HG03280 (cell line): ENCODE measurements around the gene ATP6V1G2.
"Not testable (repeated sequence)": the region's sequence is repeated elsewhere in the genome, so short reads cannot be mapped to it uniquely, and the experiment has no call there.

Experiments
- ATAC-seq: cut with Tn5 transposase; IDR thresholded peaks from one replicate; pipeline ENCODE4 v1.9.1; 2021; ENCODE audit warnings: mild to moderate bottlenecking, moderate library complexity; ENCODE audit not compliant: unreplicated experiment

Gene ATP6V1G2

DNA sequence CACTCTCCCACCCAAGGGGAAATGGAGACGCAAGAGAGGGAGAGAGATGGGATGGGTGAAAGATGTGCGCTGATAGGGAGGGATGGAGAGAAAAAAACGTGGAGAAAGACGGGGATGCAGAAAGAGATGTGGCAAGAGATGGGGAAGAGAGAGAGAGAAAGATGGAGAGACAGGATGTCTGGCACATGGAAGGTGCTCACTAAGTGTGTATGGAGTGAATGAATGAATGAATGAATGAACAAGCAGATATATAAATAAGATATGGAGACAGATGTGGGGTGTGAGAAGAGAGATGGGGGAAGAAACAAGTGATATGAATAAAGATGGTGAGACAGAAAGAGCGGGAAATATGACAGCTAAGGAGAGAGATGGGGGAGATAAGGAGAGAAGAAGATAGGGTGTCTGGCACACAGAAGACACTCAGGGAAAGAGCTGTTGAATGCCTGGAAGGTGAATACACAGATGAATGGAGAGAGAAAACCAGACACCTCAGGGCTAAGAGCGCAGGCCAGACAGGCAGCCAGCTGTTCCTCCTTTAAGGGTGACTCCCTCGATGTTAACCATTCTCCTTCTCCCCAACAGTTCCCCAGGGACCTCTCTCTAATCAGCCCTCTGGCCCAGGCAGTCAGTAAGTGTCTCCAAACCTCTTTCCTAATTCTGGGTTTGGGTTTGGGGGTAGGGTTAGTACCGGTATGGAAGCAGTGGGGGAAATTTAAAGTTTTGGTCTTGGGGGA is 29.7 kb upstream of the ATP6V1G2 start:
- no peak for ATAC-seq

DNA sequence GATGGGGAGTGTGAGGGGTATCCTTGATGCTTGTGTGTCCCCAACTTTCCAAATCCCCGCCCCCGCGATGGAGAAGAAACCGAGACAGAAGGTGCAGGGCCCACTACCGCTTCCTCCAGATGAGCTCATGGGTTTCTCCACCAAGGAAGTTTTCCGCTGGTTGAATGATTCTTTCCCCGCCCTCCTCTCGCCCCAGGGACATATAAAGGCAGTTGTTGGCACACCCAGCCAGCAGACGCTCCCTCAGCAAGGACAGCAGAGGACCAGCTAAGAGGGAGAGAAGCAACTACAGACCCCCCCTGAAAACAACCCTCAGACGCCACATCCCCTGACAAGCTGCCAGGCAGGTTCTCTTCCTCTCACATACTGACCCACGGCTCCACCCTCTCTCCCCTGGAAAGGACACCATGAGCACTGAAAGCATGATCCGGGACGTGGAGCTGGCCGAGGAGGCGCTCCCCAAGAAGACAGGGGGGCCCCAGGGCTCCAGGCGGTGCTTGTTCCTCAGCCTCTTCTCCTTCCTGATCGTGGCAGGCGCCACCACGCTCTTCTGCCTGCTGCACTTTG is 29.0 kb upstream of the ATP6V1G2 start, which contains the start of gene TNF:
TNF (plus strand) TSS at position 231 of the 567 bp plus-strand sequence; CDS start at position 408, 177 bp downstream.
- ATAC-seq: no peak

DNA sequence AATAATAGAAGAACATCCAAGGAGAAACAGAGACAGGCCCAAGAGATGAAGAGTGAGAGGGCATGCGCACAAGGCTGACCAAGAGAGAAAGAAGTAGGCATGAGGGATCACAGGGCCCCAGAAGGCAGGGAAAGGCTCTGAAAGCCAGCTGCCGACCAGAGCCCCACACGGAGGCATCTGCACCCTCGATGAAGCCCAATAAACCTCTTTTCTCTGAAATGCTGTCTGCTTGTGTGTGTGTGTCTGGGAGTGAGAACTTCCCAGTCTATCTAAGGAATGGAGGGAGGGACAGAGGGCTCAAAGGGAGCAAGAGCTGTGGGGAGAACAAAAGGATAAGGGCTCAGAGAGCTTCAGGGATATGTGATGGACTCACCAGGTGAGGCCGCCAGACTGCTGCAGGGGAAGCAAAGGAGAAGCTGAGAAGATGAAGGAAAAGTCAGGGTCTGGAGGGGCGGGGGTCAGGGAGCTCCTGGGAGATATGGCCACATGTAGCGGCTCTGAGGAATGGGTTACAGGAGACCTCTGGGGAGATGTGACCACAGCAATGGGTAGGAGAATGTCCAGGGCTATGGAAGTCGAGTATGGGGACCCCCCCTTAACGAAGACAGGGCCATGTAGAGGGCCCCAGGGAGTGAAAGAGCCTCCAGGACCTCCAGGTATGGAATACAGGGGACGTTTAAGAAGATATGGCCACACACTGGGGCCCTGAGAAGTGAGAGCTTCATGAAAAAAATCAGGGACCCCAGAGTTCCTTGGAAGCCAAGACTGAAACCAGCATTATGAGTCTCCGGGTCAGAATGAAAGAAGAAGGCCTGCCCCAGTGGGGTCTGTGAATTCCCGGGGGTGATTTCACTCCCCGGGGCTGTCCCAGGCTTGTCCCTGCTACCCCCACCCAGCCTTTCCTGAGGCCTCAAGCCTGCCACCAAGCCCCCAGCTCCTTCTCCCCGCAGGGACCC is 28.0 kb upstream of the ATP6V1G2 start:
- ATAC-seq: no peak

DNA sequence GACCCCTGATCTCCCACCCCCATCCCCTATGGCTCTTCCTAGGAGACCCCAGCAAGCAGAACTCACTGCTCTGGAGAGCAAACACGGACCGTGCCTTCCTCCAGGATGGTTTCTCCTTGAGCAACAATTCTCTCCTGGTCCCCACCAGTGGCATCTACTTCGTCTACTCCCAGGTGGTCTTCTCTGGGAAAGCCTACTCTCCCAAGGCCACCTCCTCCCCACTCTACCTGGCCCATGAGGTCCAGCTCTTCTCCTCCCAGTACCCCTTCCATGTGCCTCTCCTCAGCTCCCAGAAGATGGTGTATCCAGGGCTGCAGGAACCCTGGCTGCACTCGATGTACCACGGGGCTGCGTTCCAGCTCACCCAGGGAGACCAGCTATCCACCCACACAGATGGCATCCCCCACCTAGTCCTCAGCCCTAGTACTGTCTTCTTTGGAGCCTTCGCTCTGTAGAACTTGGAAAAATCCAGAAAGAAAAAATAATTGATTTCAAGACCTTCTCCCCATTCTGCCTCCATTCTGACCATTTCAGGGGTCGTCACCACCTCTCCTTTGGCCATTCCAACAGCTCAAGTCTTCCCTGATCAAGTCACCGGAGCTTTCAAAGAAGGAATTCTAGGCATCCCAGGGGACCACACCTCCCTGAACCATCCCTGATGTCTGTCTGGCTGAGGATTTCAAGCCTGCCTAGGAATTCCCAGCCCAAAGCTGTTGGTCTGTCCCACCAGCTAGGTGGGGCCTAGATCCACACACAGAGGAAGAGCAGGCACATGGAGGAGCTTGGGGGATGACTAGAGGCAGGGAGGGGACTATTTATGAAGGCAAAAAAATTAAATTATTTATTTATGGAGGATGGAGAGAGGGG is 27.1 kb upstream of the ATP6V1G2 start:
- no peak for ATAC-seq

DNA sequence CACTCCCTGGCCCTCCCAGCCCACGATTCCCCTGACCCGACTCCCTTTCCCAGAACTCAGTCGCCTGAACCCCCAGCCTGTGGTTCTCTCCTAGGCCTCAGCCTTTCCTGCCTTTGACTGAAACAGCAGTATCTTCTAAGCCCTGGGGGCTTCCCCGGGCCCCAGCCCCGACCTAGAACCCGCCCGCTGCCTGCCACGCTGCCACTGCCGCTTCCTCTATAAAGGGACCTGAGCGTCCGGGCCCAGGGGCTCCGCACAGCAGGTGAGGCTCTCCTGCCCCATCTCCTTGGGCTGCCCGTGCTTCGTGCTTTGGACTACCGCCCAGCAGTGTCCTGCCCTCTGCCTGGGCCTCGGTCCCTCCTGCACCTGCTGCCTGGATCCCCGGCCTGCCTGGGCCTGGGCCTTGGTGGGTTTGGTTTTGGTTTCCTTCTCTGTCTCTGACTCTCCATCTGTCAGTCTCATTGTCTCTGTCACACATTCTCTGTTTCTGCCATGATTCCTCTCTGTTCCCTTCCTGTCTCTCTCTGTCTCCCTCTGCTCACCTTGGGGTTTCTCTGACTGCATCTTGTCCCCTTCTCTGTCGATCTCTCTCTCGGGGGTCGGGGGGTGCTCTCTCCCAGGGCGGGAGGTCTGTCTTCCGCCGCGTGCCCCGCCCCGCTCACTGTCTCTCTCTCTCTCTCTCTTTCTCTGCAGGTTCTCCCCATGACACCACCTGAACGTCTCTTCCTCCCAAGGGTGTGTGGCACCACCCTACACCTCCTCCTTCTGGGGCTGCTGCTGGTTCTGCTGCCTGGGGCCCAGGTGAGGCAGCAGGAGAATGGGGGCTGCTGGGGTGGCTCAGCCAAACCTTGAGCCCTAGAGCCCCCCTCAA is 25.9 kb upstream of the ATP6V1G2 start, which contains the start of gene LTA:
LTA (plus strand) TSS at position 249 of the 871 bp plus-strand sequence; CDS start at position 703, 454 bp downstream.
- peak; percentile 55 for ATAC-seq

DNA sequence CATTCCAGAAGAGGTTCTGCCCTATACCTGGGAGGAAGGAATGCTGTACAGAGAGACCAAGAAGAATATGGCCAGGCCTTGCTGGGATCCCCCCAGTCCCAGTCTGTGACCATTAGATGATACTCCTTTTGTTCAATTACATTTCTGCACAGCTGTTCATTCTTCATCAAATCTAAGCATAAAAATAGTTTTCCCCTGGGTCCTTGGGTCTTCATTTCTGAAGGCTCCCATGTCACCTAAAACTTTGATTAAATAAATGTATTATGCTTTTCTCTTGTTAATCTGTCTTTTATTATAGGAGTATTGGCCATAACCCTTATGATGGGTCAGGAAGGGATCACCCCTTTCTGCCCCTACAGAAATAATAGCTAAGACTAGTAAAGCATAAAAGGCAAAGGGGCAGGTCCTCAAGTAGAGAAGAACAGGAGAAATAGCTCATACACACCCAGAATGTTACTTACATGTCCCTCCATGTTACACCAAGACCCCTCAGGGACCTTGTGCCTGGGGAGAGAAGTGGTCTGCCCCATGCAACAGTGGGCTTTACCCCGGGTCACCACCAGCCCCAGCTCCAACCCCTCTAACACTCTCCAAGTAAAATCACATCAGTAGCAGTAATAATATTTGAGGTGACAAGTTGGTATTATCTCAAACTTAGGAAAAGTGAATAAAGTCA is 23.6 kb upstream of the ATP6V1G2 start:
- no peak for ATAC-seq

DNA sequence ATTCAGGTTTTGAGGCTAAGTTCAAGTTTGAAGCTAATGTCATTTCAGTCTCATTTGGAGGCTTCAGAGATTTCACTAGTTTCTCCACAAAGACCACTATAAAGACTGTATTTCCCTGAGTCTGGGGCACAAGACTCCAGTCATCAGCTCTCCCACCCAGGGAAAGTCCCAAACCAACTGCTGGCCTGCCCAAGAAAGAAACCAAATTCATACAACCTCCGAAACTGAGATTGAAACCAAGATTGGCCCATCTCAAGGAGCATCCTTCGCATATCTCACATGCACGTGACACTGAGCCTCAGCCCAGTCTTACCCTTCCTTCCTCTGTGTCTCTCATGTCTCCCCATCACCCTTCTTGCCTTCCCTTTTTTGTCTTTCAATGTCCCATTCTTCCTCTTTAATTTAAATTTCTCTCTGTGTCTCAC is 22.1 kb upstream of the ATP6V1G2 start:
- peak; percentile 71 for ATAC-seq

DNA sequence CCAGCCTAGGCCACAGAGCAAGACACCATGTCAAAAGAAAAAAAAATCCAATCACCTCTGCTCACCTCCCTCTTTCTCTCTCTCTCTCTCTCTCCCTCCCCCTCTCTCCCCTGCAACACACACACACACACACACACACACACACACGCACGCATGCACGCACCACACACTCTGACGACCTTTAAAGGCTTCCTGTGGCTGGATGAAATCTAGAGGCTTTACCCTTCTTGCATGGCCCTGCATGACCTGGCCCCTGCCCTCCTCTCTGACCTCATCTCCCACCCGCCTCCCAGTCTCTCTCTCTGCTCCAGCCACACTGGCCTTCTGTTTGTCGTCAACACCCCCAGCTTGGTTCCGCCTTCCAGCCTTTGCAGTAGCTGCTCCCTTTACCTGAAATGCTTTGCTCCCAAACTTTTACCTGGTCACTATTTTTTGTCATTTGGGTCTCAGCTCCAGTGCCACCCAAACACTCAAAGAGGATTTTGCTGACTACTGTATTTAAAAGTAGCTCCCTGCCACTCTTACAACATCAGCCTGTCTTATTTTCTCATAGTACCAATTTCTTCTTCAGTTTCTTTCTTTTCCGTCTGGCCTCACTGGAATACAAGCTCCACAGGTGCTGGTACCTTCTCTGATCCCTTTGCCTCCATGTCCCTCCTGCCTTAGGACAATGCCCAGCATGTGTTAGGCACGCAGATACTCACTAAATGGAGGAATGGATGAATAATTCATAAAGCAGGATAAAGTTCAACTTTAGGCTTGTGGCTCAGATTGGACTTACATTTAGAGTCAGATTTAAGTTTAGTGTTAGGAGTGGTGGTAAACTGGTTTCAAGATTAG is 21.3 kb upstream of the ATP6V1G2 start:
- no peak for ATAC-seq

DNA sequence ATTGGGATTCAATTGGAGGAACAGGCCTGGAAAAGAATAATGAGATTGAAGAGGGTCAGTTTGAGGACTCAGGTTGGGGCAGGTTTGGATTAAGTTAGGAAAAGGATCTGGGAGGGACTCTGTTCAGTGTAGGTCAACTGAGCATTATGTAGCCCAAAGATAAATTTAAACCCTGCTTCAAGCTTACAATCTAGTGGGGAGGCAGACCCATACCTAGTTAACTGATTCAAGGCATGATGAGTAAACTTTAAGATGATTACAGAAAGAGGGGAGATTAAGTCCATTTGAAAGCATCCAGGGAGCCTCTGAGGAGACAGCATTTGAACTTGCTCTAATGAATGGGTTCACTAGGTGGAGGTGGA is 14.3 kb upstream of the ATP6V1G2 start:
- no peak for ATAC-seq

DNA sequence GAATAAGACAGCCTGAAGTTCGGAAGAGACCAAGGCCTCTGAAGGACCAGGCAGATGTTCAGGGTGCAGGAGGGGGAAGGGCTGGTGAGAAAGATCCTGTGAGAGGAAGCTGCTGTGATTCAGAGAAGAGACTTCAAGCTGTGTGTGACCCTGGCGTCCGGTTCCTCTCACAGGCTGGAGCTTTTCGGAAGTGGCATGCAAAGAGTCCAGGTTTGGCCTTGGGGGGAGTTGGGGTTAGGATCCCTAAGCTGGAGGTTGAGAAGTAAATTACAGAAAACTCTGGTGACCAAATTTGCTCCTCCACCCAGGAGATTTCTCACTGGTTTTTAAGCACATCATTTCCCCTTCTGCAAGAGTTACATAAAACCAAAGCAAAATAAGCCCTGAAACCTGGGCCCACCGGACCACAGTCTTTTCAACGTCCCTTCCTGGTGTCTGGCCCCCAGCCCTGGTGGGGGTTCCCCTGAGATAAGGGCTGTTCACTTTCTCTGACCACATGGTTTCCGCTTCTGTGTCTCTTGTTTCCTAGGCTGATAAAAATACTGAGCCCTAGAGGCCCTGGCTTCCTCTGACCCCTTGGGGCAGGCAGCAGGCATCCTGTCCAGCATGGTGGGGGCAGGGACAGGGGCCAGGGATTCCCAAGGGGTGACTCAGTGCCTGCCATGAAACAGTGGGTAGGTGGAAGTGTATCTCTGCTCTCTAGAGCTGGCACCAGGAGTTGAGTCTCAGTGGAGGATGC is 13.7 kb upstream of the ATP6V1G2 start:
- peak; percentile 66 for ATAC-seq

DNA sequence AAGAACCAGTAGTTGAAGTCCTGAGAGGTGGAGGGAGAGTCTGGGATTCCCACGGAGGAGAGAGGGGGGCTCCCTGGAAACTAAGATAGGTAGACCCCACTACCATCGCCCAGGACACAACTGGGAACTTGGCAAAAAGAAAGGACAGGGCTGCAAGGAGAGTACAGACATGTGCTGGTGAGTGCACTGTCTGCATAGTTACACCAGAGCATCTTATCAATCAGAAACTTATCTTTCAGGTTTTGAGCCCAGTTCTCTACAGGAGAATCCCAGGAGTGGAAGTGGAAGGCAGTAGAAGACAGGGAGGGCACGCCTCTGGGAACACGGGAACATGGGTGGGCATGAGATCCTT is 13.2 kb upstream of the ATP6V1G2 start:
- ATAC-seq: no peak

DNA sequence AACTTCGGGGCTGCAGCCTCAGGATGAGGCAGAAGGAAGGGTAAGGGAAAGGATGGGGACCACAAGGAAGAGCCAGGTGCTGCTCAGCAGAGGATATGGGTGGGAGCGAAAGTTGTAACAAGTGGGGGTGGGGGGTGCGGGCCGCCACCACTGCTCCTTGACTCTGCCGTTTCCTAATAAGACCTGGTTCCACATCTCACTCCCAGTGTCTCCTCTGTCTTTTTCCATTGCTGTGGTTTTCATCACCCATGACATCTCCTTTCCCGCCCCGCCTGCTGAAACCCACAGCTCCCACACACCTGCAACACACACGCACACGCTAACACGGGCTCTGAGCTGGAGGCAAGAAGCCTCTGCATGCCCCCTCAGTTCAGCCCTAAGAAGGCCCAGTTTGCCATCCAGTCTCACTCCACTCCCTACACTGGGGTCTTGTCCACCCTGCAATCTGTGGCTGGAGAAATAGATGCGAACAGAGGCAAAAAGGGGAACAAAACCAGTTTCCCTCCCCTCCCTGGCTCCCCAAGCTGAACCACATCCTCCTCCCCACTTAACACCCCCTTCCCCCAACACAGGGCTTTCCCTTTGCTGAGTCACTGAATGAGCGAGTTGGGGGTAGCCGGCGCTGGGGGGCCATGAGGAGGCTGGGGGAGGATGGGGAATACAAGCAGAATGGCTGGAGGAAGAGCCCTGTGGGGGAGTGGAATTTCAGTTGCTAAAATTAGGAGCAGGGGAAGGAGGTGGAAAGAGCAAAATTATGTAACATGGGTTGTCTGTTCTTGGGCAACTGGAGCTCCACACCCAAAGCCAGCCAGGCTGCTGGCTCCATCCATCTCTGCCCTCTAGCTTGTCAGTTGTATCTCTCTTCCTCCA is 12.5 kb upstream of the ATP6V1G2 start:
- ATAC-seq: no peak

DNA sequence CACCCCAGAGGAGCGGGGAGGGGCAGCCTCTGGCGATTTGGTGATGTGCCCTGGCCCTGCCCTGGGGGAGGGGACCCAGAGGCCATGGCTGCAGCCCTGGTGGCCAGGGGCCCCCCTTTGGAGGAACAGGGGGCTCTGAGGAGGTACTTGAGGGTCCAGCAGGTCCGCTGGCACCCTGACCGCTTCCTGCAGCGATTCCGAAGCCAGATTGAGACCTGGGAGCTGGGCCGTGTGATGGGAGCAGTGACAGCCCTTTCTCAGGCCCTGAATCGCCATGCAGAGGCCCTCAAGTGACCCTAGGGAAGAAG is 11.9 kb upstream of the ATP6V1G2 start:
- ATAC-seq: no peak

DNA sequence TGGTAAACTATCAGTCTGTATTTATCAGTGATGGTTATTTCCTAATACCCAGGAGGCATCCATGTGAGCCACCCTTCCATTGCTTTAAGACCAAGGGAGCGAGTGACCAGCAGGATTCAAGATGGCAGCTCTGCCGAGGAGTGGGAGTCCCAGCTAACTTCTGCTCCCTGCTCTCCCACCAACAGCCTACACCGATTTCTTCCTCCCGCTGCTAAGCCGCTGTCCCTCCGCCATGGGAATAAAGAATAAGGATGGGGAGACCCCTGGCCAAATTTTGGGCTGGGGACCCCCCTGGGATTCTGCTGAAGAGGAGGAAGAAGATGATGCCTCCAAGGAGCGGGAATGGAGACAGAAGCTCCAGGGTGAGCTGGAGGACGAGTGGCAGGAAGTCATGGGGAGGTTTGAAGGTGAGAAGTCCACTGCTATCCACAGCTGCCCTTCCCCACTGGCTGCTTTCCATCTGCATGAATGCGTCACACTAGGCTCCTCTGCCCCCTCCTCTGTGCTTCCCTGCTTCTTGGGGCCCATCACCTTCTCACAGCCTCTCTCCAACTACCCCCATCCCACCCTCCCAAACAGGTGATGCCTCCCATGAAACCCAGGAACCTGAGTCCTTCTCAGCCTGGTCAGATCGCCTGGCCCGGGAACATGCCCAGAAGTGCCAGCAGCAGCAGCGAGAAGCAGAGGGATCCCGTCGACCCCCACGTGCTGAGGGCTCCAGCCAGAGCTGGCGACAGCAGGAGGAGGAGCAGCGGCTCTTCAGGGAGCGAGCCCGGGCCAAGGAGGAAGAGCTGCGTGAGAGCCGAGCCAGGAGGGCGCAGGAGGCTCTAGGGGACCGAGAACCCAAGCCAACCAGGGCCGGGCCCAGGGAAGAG is 11.3 kb upstream of the ATP6V1G2 start:
- ATAC-seq: no peak

DNA sequence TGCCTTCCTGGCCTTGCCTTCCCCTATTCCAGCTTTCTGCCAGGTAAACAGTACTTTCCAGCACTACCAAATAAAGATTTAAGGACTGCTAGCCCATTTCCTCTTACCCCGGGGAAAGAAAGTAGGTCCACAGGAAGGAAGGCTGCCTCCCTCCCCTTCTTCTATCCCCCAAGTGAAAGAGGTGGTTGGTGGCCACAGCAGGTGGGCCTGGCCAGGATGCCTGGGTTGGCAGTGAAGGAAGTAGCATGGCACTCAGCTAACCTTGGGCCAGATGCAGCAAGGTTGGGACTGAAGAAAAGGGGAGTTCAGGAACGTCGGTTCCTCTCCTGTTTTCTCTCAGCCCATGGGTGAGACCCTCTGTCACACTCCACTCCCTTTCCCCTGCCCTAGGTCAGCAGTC is 9.9 kb upstream of the ATP6V1G2 start:
- ATAC-seq: no peak

DNA sequence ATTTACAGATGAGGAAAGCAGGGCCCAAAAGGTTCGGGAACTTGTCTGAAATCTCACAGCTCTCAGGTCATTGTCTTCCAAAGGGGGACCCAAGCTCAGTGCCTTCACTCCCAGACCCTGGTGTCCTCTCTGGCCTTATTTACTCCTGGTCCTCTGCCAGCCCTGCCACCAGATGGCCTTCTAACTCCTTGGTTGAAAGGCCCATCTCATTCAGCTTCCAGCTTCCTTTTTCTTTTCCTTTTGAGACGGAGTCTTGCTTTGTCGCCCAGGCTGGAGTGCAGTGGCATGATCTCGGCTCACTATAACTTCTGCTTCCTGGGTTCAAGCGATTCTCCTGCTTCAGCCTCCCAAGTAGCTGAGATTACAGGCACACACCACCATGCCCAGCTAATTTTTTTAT is 5.0 kb upstream of the ATP6V1G2 start:
- ATAC-seq: not testable (repeated sequence)
